Endodermal cell (in vitro differentiated cells): ENCODE data around the gene SGCD. TPM values are rescaled to one million over a fixed set of nuclear protein-coding genes. Genes with fewer than 3 reads are reported as not detected.

Source experiments
- DNase-seq: peaks from one replicate; pipeline ENCODE4 v3.0.0-alpha.2; 2017
- H3K27ac ChIP-seq: 2 replicates; pipeline ENCODE4 v1.5.1; 2013; ENCODE audit warnings: mild to moderate bottlenecking, low read depth, low read length, moderate library complexity
- H3K27me3 ChIP-seq: 2 replicates; pipeline ENCODE4 v1.6.1; 2013; ENCODE audit warnings: mild to moderate bottlenecking, low read length, moderate library complexity; ENCODE audit not compliant: insufficient read depth, control insufficient read depth, poor library complexity, severe bottlenecking
- H3K36me3 ChIP-seq: 2 replicates; pipeline ENCODE4 v1.7.0; 2013; ENCODE audit warnings: mild to moderate bottlenecking, low read length, moderate library complexity; ENCODE audit not compliant: control insufficient read depth, insufficient read depth
- H3K4me1 ChIP-seq: one replicate; pipeline ENCODE4 v1.7.0; 2013; ENCODE audit warnings: low read length; ENCODE audit not compliant: control insufficient read depth, insufficient read depth
- H3K4me3 ChIP-seq: 2 replicates; pipeline ENCODE4 v1.5.1; 2013; ENCODE audit warnings: mild to moderate bottlenecking, low read length, moderate library complexity
- H3K9ac ChIP-seq: 2 replicates; pipeline ENCODE4 v1.6.1; 2013; ENCODE audit warnings: mild to moderate bottlenecking, low read length, moderate library complexity; ENCODE audit not compliant: poor library complexity, severe bottlenecking; ENCODE audit errors: extremely low read depth
- H3K9me3 ChIP-seq: 2 replicates; pipeline ENCODE4 v1.6.1; 2013; ENCODE audit warnings: mild to moderate bottlenecking, low read length, moderate library complexity; ENCODE audit not compliant: control insufficient read depth
- H3K27ac Mint-ChIP-seq: 2 replicates; pipeline ENCODE4 v1.8.0; 2020; ENCODE audit warnings: mixed read lengths
- H3K27me3 Mint-ChIP-seq: 2 replicates; pipeline ENCODE4 v1.8.0; 2021; ENCODE audit warnings: mild to moderate bottlenecking, mixed read lengths; ENCODE audit not compliant: insufficient read depth
- H3K36me3 Mint-ChIP-seq: 2 replicates; pipeline ENCODE4 v1.8.0; 2020; ENCODE audit warnings: low read depth, mixed read lengths
- H3K4me1 Mint-ChIP-seq: 2 replicates; pipeline ENCODE4 v1.8.0; 2020; ENCODE audit warnings: mixed read lengths
- H3K4me3 Mint-ChIP-seq: 2 replicates; pipeline ENCODE4 v1.8.0; 2020; ENCODE audit warnings: mild to moderate bottlenecking, moderate library complexity, mixed read lengths
- H3K9me3 Mint-ChIP-seq: 2 replicates; pipeline ENCODE4 v1.8.0; 2020; ENCODE audit warnings: mild to moderate bottlenecking, mixed read lengths
- WGBS, 2 experiments: methylation state at CpG; one replicate each; pipeline versions ENCODE4 v1.1.5 to v1.1.7; 2013; ENCODE audit warnings: missing lambda C conversion rate in 2 of 2, mixed read lengths in 1 of 2; ENCODE audit not compliant: insufficient coverage in 1 of 2, insufficient read length in 1 of 2; 5-methylcytosine and 5-hydroxymethylcytosine counted together
- total RNA-seq, 2 donors: library from RNA; stranded (reverse); fragmentation: NEBNext Ultra II Directional in 1 of 2; extraction: Animal tissue kit (Norgen Biotek cat#: 25700) in 1 of 2; gene quantifications; 2 replicates in 1 of 2; 3 replicates in 1 of 2; pipeline ENCODE4 v1.2.1, GENCODE V29; 2021
- TF ChIP-seq, protein P1 (sequence below): fragments of 200-600 bp; sonication (generic); conservative IDR thresholded peaks from 2 replicates; pipeline ENCODE4 v1.5.0; 2021; ENCODE audit warnings: antibody characterized with exemption, mild to moderate bottlenecking

The SGCD gene
- total RNA-seq, 2 donors from 2014 or later, result 0.04 to 0.42 TPM

DNA sequence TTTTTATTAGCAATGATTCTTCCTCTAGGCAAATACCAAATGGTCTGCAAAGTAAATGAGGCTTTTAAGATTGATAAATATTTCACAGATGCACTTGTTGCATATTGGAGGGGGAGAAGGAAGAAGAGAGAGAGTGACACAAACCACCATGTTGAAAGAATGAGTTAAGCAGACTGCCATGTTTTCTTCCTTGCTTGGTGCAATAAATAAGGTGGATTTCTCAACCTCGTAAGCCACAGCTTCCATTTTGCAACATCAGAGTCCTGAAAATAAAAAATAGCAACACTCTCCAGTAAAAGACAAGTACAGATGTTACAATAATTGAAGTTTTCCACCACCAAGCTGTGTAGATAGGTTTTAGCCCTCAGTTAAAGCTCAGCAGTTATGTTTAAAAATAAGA is 202.9 kb downstream of the SGCD start:
- 80 to 100% methylated on average over 1 of the region's 1 CpG for WGBS, 2 experiments
- H3K9me3 Mint-ChIP-seq, result no peaks in the 10 kb centered on the region
- H3K27me3 Mint-ChIP-seq, result no peaks in the 10 kb centered on the region
- Histone ChIP-seq H3K4me3 (no peak overlapping the region), H3K4me1 (no peaks in the 10 kb centered on the region), H3K9me3 (no peaks in the 10 kb centered on the region), H3K36me3 (no peaks in the 10 kb centered on the region), H3K9ac (no peak overlapping the region), H3K27me3 (no peaks in the 10 kb centered on the region), H3K27ac (no peak overlapping the region)
- DNase-seq, result no peak
- TF ChIP-seq, protein P1, sequence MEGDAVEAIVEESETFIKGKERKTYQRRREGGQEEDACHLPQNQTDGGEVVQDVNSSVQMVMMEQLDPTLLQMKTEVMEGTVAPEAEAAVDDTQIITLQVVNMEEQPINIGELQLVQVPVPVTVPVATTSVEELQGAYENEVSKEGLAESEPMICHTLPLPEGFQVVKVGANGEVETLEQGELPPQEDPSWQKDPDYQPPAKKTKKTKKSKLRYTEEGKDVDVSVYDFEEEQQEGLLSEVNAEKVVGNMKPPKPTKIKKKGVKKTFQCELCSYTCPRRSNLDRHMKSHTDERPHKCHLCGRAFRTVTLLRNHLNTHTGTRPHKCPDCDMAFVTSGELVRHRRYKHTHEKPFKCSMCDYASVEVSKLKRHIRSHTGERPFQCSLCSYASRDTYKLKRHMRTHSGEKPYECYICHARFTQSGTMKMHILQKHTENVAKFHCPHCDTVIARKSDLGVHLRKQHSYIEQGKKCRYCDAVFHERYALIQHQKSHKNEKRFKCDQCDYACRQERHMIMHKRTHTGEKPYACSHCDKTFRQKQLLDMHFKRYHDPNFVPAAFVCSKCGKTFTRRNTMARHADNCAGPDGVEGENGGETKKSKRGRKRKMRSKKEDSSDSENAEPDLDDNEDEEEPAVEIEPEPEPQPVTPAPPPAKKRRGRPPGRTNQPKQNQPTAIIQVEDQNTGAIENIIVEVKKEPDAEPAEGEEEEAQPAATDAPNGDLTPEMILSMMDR, result no peak
- H3K36me3 Mint-ChIP-seq, result no peaks in the 10 kb centered on the region
- H3K27ac Mint-ChIP-seq, result no peak overlapping the region
- H3K4me3 Mint-ChIP-seq, result no peak overlapping the region
- no peaks in the 10 kb centered on the region for H3K4me1 Mint-ChIP-seq

DNA sequence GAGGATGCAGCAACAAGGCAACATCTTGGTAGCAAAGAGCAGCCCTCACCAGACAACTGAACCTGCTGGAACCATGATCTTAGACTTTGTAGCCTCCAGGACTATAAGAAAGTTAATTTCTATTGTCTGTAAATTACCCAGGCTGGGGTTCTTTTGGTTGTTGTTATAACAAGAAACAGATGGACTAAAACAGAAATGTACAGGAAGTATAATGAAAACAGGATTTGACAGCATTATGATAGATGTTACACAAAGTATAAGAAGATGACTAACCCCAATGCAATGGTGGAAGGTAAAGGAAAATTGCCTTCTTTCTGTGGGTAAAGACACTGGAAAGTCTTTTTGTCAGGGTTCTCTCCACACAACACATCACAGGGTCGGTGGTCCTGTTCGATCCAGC is 204.2 kb downstream of the SGCD start:
- H3K4me3 Mint-ChIP-seq, result no peak overlapping the region
- Histone ChIP-seq H3K36me3 (no peaks in the 10 kb centered on the region), H3K27ac (no peak overlapping the region), H3K4me3 (no peak overlapping the region), H3K9ac (no peak overlapping the region), H3K9me3 (no peaks in the 10 kb centered on the region), H3K27me3 (no peaks in the 10 kb centered on the region), H3K4me1 (no peaks in the 10 kb centered on the region)
- no peaks in the 10 kb centered on the region for H3K4me1 Mint-ChIP-seq
- no peak for DNase-seq
- TF ChIP-seq, protein P1, result no peak
- no peaks in the 10 kb centered on the region for H3K27me3 Mint-ChIP-seq
- H3K27ac Mint-ChIP-seq, result no peak overlapping the region
- 92% methylated on average over 2 of the region's 2 CpGs; no CpG with 5 or more reads in 1 of the 2 experiments for WGBS, 2 experiments
- H3K9me3 Mint-ChIP-seq, result no peaks in the 10 kb centered on the region
- H3K36me3 Mint-ChIP-seq, result no peaks in the 10 kb centered on the region

DNA sequence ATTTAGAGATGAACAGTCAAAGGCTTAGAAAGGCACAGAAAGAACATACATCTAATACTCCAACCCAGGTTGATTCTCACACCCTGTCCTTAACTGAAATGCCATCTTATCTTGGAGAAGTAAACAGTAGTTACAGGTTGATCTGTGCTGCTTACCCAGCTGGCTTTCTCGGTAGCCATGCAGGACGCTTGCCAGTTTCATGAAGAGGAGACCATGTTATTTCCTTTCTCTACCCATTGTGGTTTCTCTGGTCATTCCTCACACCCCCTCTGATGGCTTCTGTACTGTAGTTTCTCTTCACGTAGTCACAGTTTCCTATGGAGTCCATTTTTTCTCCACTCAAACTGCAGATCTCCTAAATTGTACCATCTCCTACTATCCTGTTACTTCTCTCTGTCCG is 206.0 kb downstream of the SGCD start:
- Histone ChIP-seq H3K27ac (no peak overlapping the region), H3K9ac (no peak overlapping the region), H3K36me3 (no peaks in the 10 kb centered on the region), H3K9me3 (no peaks in the 10 kb centered on the region), H3K27me3 (no peaks in the 10 kb centered on the region), H3K4me1 (no peaks in the 10 kb centered on the region), H3K4me3 (no peak overlapping the region)
- no peak for DNase-seq
- TF ChIP-seq, protein P1, result no peak
- Mint-ChIP-seq H3K9me3 (no peaks in the 10 kb centered on the region), H3K4me3 (no peak overlapping the region), H3K36me3 (no peaks in the 10 kb centered on the region), H3K27ac (no peak overlapping the region), H3K4me1 (no peaks in the 10 kb centered on the region), H3K27me3 (no peaks in the 10 kb centered on the region)
- WGBS, 2 experiments, result 91 to 93% methylated on average over 3 to 4 of the region's 4 CpGs
